Measurements from ENCODE around the gene HOXB9.
A peak's percentile ranks its signal among the peaks of the same experiment; 100 is the strongest.

Gene HOXB9

DNA sequence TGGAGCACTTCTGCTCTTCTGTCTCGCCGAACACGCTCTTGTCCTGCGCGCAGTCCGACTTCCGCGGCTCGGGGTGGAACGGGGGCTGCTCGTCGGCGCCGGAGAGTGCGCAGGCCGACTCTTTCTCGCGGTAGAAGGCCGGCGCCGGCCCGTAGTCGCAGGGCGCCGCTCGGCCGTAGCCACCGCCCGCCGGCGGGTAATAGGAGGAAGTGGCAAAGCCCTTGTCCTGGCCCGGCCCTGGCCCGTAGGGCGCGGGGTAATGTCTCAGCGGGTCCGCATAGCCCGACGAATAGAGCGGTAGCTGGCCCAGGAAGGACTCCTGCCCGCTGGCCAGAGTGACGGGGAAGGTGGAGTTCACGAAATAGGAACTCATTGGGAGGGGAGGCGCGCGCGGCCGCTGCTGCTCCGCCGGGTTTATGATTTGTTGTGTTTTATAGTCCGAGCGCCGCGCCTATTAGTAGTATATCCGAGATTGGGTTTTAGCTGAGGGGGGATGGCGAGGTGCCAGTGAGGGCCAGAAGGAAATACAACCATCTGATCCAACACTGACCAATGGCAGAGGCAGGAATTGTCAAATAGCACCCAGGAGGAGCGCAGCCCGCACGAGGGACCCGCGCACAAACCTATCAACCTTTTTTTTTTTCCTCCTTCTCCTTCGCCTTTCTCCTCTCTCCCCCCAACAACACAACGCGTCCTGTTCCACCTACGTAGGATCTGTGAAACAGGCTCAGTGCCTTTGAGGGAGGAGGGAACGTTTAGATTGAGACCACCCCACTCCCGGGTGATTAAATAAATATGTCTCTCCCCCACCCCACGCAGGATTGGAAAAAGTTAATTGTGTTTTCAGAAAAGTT lies 28.2 kb downstream of the HOXB9 start:
- DNase-seq (ENCODE audit: low read depth in 2 of 2) = no peak

GRCh38 chr17:48597528-48597777 lies 28.7 kb downstream of the HOXB9 start:
- DNase-seq (ENCODE audit: low read depth in 2 of 2) = no peak

DNA sequence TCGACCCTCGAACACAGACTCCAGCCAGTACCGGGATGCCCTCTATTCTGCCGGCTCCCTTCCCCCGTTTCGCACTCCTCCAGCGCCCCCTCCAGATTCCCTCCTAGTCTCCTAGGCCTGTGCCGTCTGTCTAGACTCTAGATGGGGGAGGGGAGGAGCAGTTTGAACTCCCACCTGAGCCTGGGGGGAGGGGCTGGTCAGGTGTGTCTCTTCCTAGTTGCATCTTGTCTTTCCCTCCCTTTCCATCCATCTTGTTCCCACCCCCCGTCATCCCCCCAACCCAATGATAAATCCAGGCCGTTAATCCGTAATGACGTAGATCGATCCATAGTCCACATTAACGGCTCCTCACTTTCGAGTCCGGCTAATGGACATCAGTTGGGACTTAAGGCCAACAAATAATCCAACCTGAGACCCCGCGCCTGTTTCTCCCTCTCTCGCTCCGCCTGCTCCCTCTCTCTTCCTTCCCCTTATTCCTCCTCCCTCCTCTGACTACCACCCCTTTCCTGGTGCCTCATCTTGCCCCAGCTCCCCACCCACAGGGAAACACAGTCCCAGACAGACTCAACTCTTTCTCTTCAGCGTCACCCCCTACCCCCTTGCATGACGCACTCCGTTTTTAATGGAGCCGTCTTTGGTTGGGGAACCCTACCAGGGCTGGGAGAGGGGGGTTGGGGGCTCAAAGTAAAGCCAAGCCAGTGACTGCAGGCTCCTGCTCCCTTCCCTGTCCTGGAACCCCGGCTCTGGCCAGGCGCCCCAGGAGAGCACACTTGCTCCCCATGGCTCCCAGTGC lies 29.2 kb downstream of the HOXB9 start:
- no peak for DNase-seq (ENCODE audit: low read depth in 2 of 2)

- DNase-seq (ENCODE audit: low read depth in 2 of 2) = no peak
Observed at GRCh38 chr17:48596000-48596734, 30.0 kb downstream of the HOXB9 start.

- no peak for DNase-seq (ENCODE audit: low read depth in 2 of 2)
Observed at GRCh38 chr17:48595278-48595999, 30.7 kb downstream of the HOXB9 start.

DNA sequence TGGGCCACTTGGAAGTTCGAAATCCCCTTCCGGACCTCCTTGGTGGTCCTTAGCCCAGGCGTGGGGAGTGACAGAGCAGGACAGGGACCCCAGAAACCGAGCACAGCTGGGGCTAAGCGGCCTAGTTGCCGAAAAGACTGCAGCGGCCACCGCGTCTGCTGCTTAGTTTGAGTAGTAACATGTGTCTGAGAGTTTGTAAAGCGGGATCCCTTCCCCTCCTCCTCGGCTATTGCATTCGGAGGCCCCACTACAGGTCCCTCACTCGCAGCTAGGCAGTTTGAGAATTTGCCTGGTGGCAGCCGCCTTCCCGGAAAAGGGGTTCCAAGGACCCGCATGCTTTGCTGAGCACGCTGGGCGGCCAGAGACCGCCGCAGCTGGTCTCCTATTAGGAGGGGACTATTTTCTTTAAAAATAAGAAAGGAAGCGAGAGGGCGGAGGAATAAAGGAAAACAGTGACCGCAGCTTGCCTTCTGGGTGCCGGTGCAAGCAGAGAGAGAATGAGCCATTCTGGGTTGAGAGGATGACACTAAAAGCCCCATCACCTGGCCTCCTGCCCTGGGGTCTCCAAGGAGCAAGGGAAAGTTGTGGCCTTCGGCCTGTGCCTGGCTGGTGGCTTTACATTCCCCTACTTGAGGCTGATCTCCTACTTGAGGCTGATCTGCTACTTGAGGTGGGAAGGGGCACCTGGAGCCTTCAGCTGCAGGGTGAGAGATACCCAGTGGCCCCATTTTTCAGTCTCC lies 31.4 kb downstream of the HOXB9 start:
- no peak for DNase-seq (ENCODE audit: low read depth in 2 of 2)

- peak; percentile 58 to 63 for DNase-seq (ENCODE audit: low read depth in 2 of 2)
Observed at GRCh38 chr17:48593840-48594537, 32.2 kb downstream of the HOXB9 start.

GRCh38 chr17:48593126-48593829 lies 32.9 kb downstream of the HOXB9 start, which contains the start of gene HOXB5:
Gene HOXB5, minus strand, starts transcription at chr17:48593779. Its CDS starts 97 bp downstream, at chr17:48593682.
- DNase-seq (ENCODE audit: low read depth in 2 of 2) = no peak

GRCh38 chr17:48592577-48592976 lies 33.6 kb downstream of the HOXB9 start:
- DNase-seq (ENCODE audit: low read depth in 2 of 2) = no peak

DNA sequence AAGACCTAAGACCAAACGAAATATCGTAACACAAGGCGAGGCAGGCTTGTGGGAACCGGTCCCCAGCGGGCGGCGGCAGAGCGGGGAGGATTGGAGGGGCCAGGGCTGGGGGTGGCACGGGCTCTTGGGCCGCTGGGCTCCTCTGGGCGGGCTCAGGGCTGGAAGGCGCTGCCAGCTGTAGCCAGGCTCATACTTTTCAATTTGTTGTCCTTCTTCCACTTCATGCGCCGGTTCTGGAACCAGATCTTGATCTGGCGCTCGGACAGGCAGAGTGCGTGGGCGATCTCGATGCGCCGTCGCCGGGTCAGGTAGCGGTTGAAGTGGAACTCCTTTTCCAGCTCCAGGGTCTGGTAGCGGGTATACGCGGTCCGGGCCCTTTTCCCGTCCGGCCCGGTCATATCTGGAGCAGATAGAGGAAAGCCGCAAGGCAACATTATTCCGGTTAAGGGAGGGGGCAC lies 34.1 kb downstream of the HOXB9 start:
- DNase-seq (ENCODE audit: low read depth in 2 of 2) = no peak

- no peak for DNase-seq (ENCODE audit: low read depth in 2 of 2)
Observed at GRCh38 chr17:48591255-48592056, 34.7 kb downstream of the HOXB9 start.

DNA sequence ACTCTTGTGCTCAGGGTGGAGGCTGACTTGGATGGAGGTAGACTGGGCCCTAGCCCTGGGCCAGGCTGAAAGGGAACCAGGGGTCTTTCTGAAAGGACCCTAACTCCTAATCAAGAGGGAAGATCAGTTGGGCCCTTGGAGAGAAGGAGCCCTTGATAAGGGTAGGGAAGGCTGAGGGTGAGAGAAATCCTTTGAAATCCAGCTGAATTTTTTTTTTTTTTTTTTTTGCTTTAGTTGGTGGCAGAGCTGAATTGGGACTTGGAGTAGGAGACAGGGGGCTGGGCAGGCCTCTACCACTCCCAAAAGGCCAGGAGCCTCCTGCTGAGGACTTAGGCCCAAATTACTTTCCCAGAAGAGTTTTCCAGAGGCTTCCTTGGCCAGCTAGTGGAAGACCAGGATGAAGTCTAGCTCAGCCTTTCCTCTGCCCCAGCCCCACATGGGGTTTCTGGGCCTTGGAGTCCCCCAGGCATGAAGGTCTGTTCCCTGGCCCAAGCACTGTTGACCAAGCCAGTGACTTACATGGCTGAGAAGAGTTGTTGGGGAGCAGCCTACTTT lies 35.5 kb downstream of the HOXB9 start:
- DNase-seq (ENCODE audit: low read depth in 2 of 2) = no peak

- no peak for DNase-seq (ENCODE audit: low read depth in 2 of 2)
Observed at GRCh38 chr17:48589831-48590606, 36.1 kb downstream of the HOXB9 start, which contains the start of gene HOXB3. Gene HOXB3, minus strand, starts transcription at chr17:48590241. Its CDS starts 37,767 bp downstream, at chr17:48552474.

DNA sequence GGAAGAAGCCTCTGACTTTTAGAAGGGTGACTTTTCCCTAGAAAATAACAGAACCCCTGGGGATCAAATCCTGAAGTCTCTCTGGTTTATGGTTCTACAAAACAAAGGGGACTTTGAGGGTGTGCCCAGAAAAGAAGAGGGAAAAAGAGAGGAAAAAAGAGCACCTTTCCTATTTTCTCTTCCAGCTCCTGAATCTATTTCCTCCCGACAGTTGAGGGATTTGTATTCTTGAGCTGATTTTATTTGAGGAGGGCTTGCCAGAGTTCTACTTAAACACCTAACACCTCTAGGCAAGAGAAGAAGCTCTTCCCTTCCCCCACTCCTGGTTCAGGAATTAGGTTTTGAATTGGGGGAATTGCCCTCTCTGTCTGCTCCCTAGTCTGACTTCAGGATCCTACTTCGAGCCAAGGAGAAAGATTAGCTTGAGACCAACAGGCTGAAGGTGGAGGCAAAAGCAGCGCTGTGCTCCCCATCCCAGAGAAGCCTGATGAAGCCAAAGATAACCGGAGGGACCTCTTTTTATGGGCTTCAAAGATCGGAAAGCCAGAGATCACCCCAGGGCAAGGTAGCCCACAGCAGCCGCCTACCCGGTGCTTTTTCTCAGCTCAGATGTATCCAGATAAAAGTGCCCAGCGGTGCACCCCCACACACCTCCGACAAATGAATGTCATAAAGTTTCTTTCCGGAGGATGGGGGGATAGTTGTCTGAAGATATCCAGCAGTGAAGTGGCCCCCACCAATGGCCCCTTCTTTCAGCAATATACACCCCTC lies 36.9 kb downstream of the HOXB9 start:
- DNase-seq (ENCODE audit: low read depth in 2 of 2) = no peak

DNA sequence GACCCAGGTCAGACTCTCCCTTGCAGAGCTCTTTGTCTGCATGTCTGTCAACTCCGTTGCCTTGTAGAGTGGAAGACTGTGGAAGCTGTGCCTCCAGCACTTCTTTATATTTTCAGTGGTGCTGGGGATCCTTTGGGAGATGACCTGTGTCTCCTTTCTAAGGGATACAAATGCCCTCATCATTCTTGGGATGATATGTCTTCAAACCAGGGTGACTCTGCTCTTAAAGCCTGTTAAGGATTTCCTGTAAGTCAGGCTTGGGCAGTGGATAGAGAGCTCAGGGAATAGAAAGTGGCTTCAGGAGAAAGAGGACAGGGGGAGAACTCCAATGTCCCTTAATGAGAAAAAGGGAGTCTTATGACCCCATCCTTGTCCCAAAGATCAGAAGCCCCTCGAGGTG lies 37.6 kb downstream of the HOXB9 start:
- no peak for DNase-seq (ENCODE audit: low read depth in 2 of 2)

- no peak for DNase-seq (ENCODE audit: low read depth in 2 of 2)
Observed at GRCh38 chr17:48588074-48588415, 38.1 kb downstream of the HOXB9 start.
